Hematopoietic multipotent progenitor cell treated with erythropoietin and hydrocortisone succinate and interleukin-3 and kit ligand, for 4 days (in vitro differentiated cells): ENCODE results near the gene RPL22L1.
"Not testable (repeated sequence)": the region's sequence is repeated elsewhere in the genome, so short reads cannot be mapped to it uniquely, and the experiment has no call there.

Experiments used
- DNase-seq: peaks from one replicate; pipeline ENCODE4 v3.0.0-alpha.2; 2015

RPL22L1 gene

DNA sequence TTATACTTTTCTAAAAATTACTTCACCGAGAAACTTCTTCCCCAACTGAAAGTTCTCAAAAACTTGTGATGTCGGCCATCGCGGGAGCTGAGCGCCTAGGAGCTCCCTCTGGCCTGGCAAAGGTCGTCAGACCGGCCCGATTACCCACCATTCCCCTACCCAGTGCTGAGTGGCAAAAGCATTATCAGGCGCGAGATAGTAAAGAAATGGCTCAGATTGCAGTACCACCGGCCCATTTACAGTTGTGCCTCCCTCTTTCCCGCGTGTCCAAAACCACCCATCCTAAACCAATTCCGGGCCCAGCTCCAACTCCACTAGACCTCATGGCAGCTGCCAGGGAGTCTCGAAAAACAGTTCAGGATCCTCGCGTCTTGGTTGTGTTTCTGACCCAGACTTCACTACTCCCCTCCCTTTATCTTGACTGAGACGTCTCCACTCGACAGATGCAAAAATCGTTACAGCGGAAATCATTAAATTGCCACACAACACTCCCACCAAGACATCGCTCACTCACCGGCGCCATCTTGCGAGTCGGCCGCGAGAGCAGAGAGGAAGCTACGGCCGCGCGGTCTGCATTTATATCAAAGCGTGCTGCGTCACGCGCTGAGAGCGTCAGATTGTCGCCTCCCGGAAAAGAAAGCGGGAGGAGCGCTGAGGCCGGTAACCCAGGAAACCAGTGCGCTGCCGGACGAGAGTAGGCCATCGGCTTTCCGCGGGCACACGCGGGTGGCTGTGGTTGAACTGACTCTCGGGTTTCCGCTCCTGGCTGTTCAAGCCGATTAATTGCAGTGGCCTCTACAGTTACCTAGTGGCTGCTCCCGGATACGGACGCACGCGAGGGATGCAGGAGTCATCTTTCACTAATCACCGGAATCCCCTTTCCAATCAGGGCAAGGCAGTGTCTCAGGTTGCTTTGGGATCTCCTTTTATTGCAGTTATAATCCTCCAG is at the start of gene RPL22L1:
TSS of gene RPL22L1 (minus strand) at position 551 of the 949 bp plus-strand sequence. CDS start at position 523, 28 bp downstream.
- peak; percentile 99 for DNase-seq

DNA sequence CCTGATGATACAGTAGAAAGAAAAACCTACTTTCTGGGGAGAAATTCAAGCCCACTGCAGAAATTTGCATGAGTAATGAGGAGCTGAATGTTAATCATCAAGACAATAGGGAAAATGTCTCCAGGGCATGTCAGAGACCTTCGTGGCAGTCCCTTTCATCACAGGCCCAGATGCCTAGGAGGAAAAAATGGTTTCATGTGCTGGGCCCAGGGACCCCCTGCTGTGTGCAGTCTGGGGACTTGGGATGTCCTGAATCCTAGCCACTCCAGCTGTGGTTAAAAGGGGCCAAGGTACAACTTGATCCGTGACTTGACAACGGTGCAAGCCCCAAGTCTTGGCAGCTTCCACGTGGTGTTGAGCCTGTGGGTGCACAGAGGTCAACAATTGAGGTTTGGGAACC is 48.7 kb upstream of the RPL22L1 start:
- no peak for DNase-seq

DNA sequence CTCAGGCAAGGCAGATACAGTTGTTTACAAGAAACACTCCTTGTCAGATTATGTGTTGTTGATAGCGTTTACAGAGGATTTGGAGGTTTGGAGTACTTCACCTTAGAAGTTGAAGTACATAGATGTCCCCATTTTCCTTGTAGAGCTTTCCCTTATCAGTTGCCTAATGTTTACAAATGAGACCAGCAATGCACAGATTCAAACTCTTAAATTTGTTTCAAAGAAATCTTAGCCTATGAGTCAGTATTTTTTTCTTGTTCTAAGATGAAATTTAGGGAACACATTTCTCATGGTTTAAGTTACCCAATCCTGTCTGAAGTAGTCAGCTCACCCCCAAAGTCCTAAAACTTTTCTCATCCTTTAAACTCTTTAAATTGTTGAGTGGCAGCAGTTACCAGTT is 44.7 kb upstream of the RPL22L1 start:
- DNase-seq, result no peak

DNA sequence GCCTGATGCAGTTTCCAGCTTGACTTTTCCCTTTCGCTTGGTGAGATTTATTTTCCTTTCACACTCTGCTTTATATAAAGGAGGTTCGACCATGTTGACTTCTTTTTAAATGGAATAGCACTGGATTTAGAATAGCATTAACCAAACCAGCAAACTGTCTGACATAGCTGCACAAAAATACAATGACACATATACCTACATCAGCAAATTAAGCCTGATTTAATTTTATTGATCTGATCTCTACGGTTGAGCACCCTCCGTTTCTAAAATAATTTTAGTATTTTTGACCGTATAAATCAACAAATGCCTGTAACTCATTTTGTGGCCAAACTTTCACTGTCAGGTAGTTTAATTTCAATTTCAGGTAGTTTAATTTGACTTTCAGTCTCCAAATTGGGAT is 44.2 kb upstream of the RPL22L1 start:
- DNase-seq, result no peak

DNA sequence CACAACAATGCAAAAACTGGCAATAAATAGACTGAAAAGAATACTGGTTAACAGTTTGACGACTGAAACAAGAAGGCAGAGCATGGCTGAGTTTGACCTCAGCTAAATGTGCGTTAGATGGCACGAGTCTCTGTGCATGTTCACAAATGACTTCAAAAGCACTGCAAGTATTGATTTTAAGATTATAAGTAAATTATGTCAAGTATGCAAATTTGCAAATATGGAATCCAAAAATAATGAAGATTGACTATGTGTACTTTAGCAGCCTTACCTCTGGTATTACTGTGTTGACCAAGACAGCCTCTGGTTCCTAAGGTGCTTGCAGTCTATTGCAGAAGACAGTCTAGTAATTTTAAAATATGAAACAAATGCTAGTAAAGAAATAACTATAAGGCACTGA is 41.1 kb upstream of the RPL22L1 start:
- DNase-seq, result no peak

DNA sequence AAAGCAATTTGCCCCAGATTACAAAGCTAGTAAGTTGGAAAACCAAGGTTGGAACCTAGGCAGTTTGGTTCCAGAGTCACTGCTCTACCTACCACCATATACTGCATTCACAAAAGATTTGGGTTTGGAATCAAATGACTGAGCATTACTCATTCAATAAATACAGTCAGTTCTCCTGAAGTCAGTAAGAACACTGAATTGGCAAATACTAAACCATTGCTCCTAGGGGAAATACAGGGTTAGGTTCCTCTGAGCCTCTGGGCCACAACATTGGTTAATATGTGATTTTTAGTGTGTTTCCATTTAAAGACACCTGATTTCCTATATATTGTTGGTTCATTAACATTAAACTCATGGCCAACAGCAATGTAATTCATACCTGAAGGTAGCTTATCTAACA is 40.5 kb upstream of the RPL22L1 start:
- no peak for DNase-seq

DNA sequence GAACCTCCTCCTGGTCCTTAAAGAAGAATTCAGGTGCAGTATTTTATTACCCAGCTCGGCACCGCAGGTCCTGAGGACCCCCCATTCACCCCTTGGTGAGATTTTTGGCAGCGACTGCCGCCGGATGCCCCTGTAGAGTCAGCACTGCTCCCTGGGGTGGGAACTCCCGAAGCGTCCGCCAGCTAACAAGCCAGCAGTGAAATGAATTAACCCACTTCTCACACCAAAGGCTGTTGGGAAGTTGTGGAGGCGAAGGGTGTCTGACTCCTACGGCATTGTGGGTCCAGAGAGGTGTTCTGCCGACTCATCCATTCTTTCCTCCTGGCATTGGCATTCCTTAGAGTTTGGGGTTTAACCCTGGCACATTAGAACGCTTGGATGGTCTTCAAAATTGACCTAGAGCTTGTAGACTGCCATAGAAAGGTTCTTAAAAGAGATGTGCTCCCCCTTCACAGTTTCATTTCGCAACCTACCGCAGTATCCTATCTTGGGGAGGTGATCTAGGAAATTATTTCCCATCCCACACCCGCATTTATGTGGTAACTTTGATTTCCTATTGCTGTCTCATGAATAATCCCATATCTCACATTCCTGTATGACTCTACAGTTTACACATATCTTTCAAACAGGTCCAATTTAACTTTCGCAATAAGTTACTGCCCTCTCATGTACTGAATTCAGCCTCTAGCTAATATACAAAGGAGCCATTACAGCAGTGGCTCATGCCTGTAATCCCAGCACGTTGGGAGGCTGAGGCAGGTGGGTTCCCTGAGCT is 39.3 kb upstream of the RPL22L1 start:
- DNase-seq, result peak; percentile 33

DNA sequence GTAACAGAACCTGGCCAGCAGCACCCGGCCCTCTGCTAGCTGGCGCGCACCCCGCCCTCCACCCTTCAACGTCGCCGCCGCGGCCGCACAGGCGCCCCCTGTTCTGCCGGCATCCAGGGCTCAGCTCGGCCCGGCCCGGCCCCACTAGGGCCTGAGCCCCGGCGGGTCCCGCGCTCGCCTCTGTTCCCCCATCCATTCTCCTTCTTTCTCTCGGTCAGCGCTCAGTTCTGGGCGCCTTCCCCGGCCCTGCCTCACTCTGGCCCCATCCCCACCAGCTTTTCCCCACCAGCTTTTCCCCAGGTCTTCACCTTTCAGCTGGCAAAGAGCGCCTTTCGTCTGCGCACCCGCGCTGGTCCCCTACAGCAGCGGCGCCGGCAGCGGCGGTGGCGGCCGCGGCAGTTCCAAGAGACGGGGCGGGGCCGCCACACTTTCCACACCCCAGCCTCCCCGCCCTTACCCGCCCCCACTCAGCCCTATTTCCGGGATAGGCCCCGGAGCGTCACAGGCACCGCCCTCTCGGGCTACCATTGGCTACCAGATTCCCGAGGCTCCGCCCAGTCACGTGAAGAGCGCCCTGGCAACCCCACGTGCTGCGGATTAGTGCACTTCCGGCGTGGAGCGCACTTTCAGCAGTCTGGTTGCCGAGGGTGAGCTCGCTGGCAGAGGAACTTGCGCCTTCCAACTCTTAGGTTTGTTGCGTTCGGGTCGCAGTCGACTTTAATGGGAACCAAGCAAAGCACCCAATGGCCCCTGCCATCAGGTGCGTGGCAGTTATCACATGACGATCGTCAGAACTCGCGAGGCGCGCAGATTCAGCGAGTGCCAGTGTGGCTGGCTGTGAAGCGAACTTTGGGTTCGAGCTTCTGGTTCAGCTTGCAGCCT is 38.5 kb upstream of the RPL22L1 start, which contains the start of gene EIF5A2:
TSS of gene EIF5A2 (minus strand) at position 403 of the 882 bp plus-strand sequence. CDS start 831 bp downstream, outside the sequence.
- peak; percentile 99 for DNase-seq

DNA sequence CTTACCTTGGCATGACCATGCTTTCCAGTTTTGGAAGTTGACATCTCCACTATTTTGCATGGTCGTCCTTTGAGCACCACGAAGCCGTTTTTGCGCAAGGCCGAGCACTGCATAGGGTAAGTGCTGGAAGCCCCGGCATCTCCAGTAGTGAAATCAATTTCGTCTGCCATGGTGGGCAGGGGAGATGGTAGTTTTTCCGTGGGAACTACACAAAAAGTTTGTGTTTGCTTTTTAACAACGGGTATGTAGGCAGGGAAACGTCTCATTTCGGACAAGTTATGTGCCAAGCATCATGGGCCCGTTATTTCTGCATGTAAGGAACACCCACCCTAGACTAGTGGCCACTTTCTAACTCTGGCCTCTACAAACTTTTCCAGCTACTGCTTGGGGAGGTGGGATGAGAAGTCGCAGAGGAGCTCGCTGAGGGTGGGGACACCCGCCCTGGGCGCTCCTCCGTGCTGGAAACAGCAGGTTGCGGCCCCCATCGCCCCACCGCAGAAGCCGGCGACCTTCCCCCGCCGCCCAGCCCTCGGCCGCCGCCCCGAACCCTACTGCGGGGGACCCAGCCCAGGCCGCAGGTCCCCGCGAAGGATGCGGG is 37.7 kb upstream of the RPL22L1 start:
- peak; percentile 47 for DNase-seq

DNA sequence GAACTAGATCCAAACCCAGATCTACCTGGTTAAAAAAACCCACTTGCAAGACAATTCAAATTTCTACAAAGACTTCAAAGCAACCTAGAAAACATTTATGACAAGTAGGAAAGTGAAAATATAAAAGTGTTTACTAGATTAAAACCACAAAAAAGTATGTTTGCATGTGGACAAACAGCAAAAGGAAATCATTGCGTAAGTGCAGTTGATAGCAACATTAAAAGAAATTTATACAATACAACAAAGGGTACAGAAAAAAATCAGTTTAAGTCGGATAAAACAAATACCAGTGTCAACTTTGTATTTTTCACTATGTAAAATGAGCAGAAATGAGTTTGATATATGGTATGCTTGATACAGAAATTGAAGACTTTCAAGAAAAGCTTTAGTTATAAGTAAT is 35.9 kb upstream of the RPL22L1 start:
- no peak for DNase-seq

DNA sequence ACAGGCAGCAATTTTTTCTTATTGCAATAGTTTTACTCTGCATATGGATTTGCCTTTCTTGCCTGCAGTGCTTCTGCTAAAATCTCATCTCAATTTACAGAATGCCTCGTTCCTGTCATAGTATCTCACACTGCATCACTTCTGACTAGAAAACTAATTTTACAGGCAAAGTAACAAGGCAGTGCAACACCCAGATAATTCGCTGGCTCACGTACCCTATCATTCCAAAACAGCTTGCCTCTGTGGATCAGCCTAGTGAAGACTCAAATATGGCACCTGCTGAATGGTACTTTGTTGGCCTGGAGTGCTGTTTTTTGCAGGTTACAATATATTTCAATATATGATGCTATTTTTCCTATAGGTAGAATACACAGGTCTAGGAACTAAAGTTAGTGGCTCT is 33.1 kb upstream of the RPL22L1 start:
- DNase-seq, result peak; percentile 23

DNA sequence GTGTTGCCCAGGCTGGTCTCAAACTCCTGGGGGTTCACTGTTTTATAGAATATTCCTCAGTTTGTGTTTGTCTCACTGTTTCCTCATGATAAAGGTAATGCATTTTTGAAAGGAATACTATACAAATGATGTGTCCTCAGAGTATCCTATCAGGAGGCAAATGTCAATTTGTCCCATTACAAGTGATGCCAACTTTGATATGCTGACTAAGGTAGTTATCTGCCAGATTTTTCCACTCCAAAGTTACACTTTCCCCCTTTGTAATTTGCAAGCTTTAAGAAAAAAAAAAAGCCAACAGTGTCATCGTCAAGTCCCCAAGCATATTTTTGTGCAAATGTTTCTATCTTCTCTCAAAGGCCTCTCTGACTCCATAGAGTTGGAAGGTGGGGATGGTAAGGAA is 29.5 kb upstream of the RPL22L1 start:
- DNase-seq, result no peak

DNA sequence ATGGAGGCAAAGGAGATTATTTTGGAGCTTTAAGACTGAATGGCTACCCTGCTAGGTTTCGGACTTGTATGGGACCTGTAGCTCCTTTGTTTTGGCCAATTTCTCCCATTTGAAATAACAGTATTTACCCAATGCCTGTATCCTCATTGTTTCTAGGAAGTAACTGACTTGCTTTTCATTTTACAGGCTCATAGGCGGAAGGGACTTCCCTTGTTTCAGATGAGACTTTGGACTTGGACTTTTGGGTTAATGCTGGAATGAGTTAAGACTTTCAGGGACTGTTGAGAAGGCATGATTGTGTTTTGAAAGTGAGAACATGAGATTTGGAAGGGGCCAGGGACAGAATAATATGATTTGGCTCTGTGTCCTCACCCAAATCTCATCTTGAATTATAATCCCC is 28.0 kb upstream of the RPL22L1 start:
- no peak for DNase-seq

DNA sequence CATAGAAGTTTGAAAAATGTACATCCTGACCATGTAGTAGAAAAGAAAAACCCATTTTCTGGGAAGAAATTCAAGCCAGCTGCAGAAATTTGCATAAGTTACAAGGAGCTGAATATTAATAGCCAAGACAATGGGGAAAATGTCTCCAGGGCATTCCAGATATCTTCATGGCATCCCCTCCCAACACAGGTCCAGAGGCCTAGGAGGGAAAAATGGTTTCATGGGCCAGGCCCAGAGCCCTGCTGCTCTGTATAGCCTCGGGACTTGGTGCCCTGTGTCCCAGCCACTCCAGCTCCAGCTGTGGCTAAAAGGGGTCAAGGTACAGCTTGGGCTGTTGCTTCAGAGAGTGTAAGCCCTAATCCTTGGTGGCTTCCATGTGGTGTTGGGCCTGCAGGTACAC is 27.2 kb upstream of the RPL22L1 start:
- DNase-seq, result not testable (repeated sequence)

DNA sequence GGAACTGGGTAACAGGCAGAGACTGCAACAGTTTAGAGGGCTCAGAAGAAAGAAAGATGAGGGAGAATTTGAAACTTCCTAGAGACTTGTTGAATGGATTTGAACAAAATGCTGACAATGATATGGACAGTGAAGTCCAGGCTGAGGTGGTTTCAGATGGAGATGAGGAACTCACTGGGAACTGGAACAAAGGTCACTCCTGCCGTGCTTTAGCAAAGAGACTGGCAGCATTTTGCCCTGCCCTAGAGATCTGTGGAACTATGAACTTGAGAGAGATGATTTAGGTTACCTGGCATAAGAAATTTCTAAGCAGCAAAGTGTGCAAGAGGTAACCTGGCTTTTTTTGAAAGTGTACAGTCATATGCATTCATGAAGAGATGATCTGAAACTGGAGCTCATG is 26.8 kb upstream of the RPL22L1 start:
- no peak for DNase-seq

DNA sequence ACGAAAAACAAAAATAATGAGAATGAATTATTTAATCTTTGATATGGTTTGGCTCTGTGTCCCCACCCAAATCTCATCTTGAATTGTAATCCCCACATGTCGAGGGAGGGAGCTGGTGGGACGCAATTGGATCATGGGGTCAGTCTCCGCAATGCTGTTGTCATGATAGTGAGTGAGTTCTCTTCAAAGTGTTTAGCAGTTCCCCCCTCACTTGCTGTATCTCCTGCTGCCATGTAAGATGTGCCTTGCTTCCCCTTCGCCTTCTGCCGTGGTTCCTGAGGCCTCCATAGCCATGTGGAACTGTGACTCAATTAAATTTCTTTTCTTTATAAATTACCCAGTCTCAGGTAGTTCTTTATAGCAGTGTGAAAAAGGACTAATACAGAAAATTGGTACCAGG is 26.3 kb upstream of the RPL22L1 start:
- not testable (repeated sequence) for DNase-seq

DNA sequence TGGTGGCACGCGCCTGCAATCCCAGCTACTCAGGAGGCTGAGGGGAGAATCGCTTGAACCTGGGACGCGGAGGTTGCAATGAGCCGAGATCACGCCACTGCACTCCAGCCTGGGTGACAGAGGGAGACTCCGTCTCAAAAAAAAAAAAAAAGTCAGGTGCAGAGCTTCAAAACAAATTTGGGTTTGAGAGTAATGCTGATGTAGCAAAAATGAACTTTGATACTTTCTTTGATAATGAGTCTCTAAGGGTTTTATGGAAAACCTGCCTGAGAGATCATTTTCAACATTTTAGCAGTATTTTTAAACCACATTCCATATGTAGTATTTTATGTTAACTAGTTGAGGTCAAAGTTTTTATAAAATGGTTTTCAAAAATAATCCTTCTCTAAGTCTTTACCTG is 23.9 kb upstream of the RPL22L1 start:
- DNase-seq, result no peak

DNA sequence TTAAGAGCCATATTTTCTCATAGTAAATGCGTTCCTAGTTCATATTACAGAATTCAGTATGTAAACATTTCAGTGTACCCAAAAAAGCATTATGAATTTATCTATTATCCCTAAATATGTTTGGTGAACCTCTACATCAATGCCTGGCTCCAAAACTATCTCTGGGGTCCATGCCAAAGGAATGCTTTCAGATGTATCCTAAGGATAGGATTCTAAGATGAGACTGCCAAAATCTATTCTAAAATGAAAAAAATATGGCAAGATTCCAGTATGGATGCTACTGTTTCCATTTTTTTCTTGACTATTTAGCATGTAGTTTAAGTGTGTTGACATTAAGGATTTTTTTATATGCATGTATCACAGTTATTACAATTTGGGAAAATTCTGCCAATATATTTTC is 19.6 kb upstream of the RPL22L1 start:
- DNase-seq, result no peak

DNA sequence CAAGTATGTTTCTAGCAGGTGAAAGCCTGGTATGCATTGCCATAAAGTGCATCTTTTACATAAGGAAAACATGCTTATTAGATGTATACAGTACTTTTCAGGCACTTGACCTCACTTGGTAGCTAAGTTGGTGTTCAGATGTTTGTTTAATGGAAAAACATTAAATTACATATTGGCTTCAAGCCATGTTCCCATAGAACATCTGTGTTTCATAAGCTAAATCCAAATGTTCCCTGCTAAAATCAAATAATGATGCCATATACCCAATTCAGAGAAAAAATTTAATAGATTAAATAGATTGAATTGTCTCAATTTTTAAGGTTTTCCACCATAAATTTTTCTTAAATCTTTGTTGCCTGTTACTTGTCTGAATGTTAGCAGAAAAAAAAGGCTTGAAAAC is 19.1 kb upstream of the RPL22L1 start:
- DNase-seq, result no peak

DNA sequence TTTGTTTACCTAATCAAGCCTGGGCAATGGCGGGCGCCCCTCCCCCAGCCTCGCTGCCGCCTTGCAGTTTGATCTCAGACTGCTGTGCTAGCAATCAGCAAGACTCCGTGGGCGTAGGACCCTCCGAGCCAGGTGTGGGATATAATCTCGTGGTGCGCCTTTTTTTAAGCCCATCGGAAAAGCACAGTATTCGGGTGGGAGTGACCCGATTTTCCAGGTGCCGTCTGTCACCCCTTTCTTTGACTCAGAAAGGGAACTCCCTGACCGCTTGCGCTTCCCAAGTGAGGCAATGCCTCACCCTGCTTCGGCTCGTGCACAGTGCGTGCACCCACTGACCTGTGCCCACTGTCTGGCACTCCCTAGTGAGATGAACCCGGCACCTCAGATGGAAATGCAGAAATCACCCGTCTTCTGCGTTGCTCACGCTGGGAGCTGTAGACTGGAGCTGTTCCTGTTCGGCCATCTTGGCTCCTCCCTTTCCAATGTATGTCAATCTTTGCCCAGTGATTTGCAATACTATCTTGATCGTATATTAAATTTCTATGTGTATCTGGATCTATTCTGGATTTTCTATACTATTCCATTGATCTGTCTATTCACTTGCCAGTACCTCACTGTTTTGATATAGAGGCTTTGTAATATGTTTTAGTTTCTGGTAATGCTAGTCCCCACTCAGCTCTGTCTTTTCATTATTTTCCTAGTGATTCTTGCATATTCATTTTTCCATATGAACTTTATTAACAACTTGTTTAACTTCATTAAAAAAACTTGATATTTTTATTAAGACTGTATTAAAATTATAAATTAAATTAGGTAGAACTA is 14.3 kb upstream of the RPL22L1 start:
- not testable (repeated sequence) for DNase-seq

DNA sequence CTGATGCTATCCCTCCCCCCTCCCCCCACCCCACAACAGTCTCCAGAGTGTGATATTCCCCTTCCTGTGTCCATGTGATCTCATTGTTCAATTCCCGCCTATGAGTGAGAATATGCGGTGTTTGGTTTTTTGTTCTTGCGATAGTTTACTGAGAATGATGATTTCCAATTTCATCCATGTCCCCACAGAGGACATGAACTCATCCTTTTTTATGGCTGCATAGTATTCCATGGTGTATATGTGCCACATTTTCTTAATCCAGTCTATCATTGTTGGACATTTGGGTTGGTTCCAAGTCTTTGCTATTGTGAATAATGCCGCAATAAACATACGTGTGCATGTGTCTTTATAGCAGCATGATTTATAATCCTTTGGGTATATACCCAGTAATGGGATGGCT is 8.7 kb upstream of the RPL22L1 start:
- DNase-seq, result not testable (repeated sequence)
